ENCODE measurements around the gene GALNT18. TPM values are rescaled to one million over a fixed set of nuclear protein-coding genes. Genes with fewer than 3 reads are reported as not detected.

GALNT18 gene
- total RNA-seq, 1 donor: 4.7 TPM

DNA sequence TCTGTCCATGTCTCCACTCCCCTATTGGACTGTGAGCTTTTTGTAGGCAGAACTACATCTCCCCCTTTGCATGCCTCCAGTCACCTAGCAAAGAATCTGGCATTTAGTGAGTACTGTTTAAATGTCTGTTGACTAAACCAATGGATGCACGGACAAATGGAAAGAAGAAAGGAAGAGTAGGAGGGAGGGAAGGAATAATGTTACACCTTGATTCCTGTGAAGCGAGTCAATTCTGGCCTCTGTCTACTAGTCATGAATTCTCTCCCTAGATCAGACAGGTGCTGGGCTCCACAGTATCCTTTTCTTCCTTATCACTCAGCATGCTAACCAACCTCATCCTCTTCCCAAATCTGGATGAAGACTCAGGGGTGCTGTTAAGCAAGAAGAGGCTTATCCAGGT is 33.6 kb downstream of the GALNT18 start:
- peaks cover 18% of the 10 kb centered on the region for H3K4me1 ChIP-seq (ENCODE audit: insufficient read depth, low read length)

GRCh38 chr11:11587122-11587521 is 34.7 kb downstream of the GALNT18 start:
- H3K9me3 ChIP-seq (ENCODE audit: low read depth, low read length): no peaks in the 10 kb centered on the region
- H3K4me2 ChIP-seq (ENCODE audit: insufficient read depth, low read length): no peak overlapping the region
- H3K27ac ChIP-seq (ENCODE audit: low read depth, low read length): no peak overlapping the region
- no peaks in the 10 kb centered on the region for H3K79me2 ChIP-seq (ENCODE audit: insufficient read depth, low read length)
- no peak overlapping the region for H3K4me3 ChIP-seq (ENCODE audit: insufficient read depth, low read length)
- H4K20me1 ChIP-seq (ENCODE audit: insufficient read depth, low read length): no peaks in the 10 kb centered on the region
- no peak overlapping the region for H2AFZ ChIP-seq (ENCODE audit: low read length)
- H3K4me1 ChIP-seq (ENCODE audit: insufficient read depth, low read length): peaks cover 18% of the 10 kb centered on the region
- H3K36me3 ChIP-seq (ENCODE audit: insufficient read depth, low read length): no peaks in the 10 kb centered on the region
- DNase-seq (ENCODE audit: insufficient read length, low spot score, missing footprints): no peak
- peaks cover 15% of the 10 kb centered on the region for H3K27me3 ChIP-seq (ENCODE audit: insufficient read depth, low read length)
- TF ChIP-seq CTCF (IDR thresholded peaks at IDR 0.05; ENCODE audit: extremely low read depth, low read depth, low read length): no peak

More for the DNA sequence above, 33.6 kb downstream of the GALNT18 start:
- H2AFZ ChIP-seq (ENCODE audit: low read length): no peak overlapping the region
- TF ChIP-seq CTCF (IDR thresholded peaks at IDR 0.05; ENCODE audit: extremely low read depth, low read depth, low read length): no peak
- no peak overlapping the region for H3K27ac ChIP-seq (ENCODE audit: low read depth, low read length)
- H3K27me3 ChIP-seq (ENCODE audit: insufficient read depth, low read length): peaks cover 11% of the 10 kb centered on the region
- DNase-seq (ENCODE audit: insufficient read length, low spot score, missing footprints): no peak
- H3K79me2 ChIP-seq (ENCODE audit: insufficient read depth, low read length): no peaks in the 10 kb centered on the region
- no peaks in the 10 kb centered on the region for H4K20me1 ChIP-seq (ENCODE audit: insufficient read depth, low read length)
- no peak overlapping the region for H3K4me2 ChIP-seq (ENCODE audit: insufficient read depth, low read length)
- H3K4me3 ChIP-seq (ENCODE audit: insufficient read depth, low read length): no peak overlapping the region
- H3K9me3 ChIP-seq (ENCODE audit: low read depth, low read length): no peaks in the 10 kb centered on the region
- no peaks in the 10 kb centered on the region for H3K36me3 ChIP-seq (ENCODE audit: insufficient read depth, low read length)

- TF ChIP-seq CTCF (IDR thresholded peaks at IDR 0.05; ENCODE audit: extremely low read depth, low read depth, low read length): no peak
- Histone ChIP-seq H3K9me3 (ENCODE audit: low read depth, low read length) (no peaks in the 10 kb centered on the region), H3K4me2 (ENCODE audit: insufficient read depth, low read length) (no peak overlapping the region), H2AFZ (ENCODE audit: low read length) (no peak overlapping the region), H3K4me1 (ENCODE audit: insufficient read depth, low read length) (peaks cover 18% of the 10 kb centered on the region), H3K36me3 (ENCODE audit: insufficient read depth, low read length) (no peaks in the 10 kb centered on the region), H4K20me1 (ENCODE audit: insufficient read depth, low read length) (no peaks in the 10 kb centered on the region), H3K27me3 (ENCODE audit: insufficient read depth, low read length) (peaks cover 20% of the 10 kb centered on the region), H3K79me2 (ENCODE audit: insufficient read depth, low read length) (no peaks in the 10 kb centered on the region), H3K4me3 (ENCODE audit: insufficient read depth, low read length) (no peak overlapping the region), H3K27ac (ENCODE audit: low read depth, low read length) (no peak overlapping the region)
- DNase-seq (ENCODE audit: insufficient read length, low spot score, missing footprints): no peak
Measured at GRCh38 chr11:11586465-11586864, 35.3 kb downstream of the GALNT18 start.

DNA sequence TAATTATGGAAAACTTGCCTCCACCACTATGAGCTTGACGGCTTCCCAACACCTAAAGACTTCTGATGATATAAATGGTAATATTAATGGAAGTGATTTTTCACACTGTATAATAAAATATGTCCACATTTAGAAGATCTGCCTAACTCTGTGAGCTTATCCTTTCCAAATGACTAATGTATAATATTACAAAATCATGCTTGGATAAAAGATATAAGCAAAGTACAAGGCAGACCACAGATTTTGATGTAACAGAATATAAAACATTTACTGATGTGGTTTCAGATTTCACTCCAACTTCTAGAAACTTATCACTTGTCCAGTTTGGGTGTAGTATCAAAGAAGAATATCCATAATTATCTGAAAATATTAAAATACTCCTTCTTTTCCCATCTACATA is 36.9 kb downstream of the GALNT18 start:
- Histone ChIP-seq H3K27ac (ENCODE audit: low read depth, low read length) (peak overlapping the region; percentile 4), H3K4me1 (ENCODE audit: insufficient read depth, low read length) (peaks cover 18% of the 10 kb centered on the region), H3K9me3 (ENCODE audit: low read depth, low read length) (no peaks in the 10 kb centered on the region), H3K27me3 (ENCODE audit: insufficient read depth, low read length) (peaks cover 21% of the 10 kb centered on the region), H3K79me2 (ENCODE audit: insufficient read depth, low read length) (no peaks in the 10 kb centered on the region), H3K4me3 (ENCODE audit: insufficient read depth, low read length) (no peak overlapping the region), H3K36me3 (ENCODE audit: insufficient read depth, low read length) (no peaks in the 10 kb centered on the region), H2AFZ (ENCODE audit: low read length) (no peak overlapping the region), H3K4me2 (ENCODE audit: insufficient read depth, low read length) (peak overlapping the region; percentile 27), H4K20me1 (ENCODE audit: insufficient read depth, low read length) (no peaks in the 10 kb centered on the region)
- no peak for TF ChIP-seq CTCF (IDR thresholded peaks at IDR 0.05; ENCODE audit: extremely low read depth, low read depth, low read length)
- peak; percentile 74 for DNase-seq (ENCODE audit: insufficient read length, low spot score, missing footprints)

Data from osteoblast (primary cell).